Esophagus (tissue), 2 donors: ENCODE measurements around the gene SRPK3. TPM values are rescaled to one million over a fixed set of nuclear protein-coding genes. Genes with fewer than 3 reads are reported as not detected.

Experiments
- H3K27ac ChIP-seq, 2 donors: one replicate each; pipeline ENCODE4 v1.5.1; 2013; ENCODE audit warnings: low read depth in 2 of 2, mild to moderate bottlenecking in 2 of 2, inconsistent platforms in 1 of 2, low read length in 1 of 2, moderate library complexity in 1 of 2
- H3K27me3 ChIP-seq, 2 donors: one replicate each; pipeline ENCODE4 v1.6.1; 2013; ENCODE audit warnings: low read length in 2 of 2, control low read depth in 1 of 2, mild to moderate bottlenecking in 1 of 2; ENCODE audit not compliant: insufficient read depth in 2 of 2, control insufficient read depth in 1 of 2
- H3K36me3 ChIP-seq, 2 donors: one replicate each; pipeline ENCODE4 v1.6.1; 2013; ENCODE audit warnings: low read length in 1 of 2; ENCODE audit not compliant: control insufficient read depth in 2 of 2, insufficient read depth in 2 of 2
- H3K4me1 ChIP-seq, 2 donors: one replicate each; pipeline ENCODE4 v1.6.1; 2013; ENCODE audit warnings: low read length in 1 of 2; ENCODE audit not compliant: control insufficient read depth in 2 of 2, insufficient read depth in 2 of 2
- H3K4me3 ChIP-seq, 2 donors: one replicate each; pipeline ENCODE4 v1.5.1; 2013; ENCODE audit warnings: low read length in 2 of 2, mild to moderate bottlenecking in 2 of 2, low read depth in 1 of 2, moderate library complexity in 1 of 2
- H3K9me3 ChIP-seq, 2 donors: one replicate each; pipeline ENCODE4 v1.6.1; 2013; ENCODE audit warnings: mild to moderate bottlenecking in 2 of 2, low read depth in 1 of 2, low read length in 1 of 2, moderate library complexity in 1 of 2; ENCODE audit not compliant: control insufficient read depth in 2 of 2, insufficient read depth in 1 of 2
- WGBS, 2 donors: extraction: QIAGEN DNeasy Blood & Tissue Kit; methylation state at CpG; one replicate each; pipeline ENCODE4 v1.1.7; 2013; 5-methylcytosine and 5-hydroxymethylcytosine counted together
- polyA plus RNA-seq, 2 donors: library from polyadenylated mRNA; stranded (reverse); fragments of 200-250 nt; gene quantifications; one replicate each; pipeline ENCODE4 v1.2.3, GENCODE V29; 2013
- donor health status: healthy with polysubstance abuse.
- donor health status: Bipolar disorder and iron deficiency.

SRPK3 gene
- polyA plus RNA-seq, 2 donors = 0.15 to 0.35 TPM

DNA sequence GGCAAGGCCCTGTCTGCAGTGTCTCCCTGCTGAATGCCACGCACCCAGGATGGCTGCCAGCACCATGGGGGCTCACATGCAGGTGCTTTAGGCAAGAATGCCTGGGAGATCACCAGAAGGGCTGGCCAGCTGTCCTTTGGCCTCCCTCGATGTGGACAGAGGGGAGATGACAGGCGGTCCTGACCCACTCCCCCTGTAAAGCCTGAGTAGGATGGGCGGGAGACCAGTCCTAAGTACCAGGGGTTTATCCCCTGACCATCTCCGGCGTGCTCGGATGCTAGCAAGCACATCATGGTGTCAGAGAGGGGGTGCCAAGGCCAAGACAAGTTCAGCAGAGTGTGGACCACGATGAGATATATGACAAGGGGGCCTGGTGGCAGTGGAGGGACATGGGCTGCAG lies 44.2 kb downstream of the SRPK3 start:
- Histone ChIP-seq H3K9me3 (peaks cover 0 to 6% of the 10 kb centered on the region in 2 donors), H3K4me3 (no peak overlapping the region), H3K4me1 (peaks cover 0 to 3% of the 10 kb centered on the region in 2 donors), H3K27ac (no peak overlapping the region), H3K36me3 (no peaks in the 10 kb centered on the region), H3K27me3 (peaks cover 0 to 3% of the 10 kb centered on the region in 2 donors)
- 85 to 86% methylated on average over 8 of the region's 8 CpGs for WGBS, 2 donors

DNA sequence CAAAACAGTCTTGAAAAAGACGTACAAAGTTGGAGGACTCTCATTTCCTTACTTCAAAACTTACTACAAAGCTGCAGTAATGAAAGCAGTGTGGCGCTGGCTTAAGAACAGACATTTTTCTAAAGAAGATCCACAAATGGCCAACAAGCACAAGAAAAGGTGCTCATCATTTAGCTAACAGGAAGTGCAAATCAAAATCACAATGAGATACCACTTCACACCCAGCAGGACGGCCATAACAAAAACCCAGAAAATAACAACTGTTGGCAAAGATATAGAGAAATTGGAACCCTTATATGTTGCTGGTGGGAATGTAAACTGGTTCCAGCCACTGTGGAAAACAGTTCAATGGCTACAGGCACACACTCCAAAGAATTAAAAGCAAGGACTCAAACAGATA lies 46.2 kb downstream of the SRPK3 start:
- Histone ChIP-seq H3K27ac (no peak overlapping the region), H3K4me1 (peaks cover 0 to 4% of the 10 kb centered on the region in 2 donors), H3K9me3 (peaks cover 0 to 12% of the 10 kb centered on the region in 2 donors), H3K4me3 (no peak overlapping the region), H3K27me3 (peaks cover 0 to 2% of the 10 kb centered on the region in 2 donors), H3K36me3 (no peaks in the 10 kb centered on the region)
- 65 to 74% methylated on average over 3 of the region's 3 CpGs for WGBS, 2 donors

DNA sequence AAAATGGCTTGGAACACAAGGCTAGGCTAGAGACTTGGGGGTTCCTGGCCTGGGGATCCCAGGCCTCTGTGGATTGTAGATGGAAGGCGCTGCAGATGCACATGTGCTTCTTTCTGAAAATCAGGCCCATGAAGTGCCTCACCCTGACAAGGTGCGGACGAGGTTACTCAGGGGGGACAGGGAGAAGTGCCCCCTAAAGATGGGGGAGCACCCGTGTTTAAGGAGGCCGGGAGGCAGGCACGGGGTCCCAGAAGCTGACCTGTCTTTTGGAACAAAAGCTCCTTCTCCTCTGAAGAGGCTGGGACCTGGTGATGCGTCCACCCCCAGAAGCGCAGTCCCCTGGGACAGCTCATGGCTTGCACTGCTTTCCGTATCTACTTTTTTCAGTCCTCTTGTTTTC lies 47.1 kb downstream of the SRPK3 start:
- Histone ChIP-seq H3K27me3 (peaks cover 0 to 2% of the 10 kb centered on the region in 2 donors), H3K27ac (no peak overlapping the region), H3K36me3 (no peaks in the 10 kb centered on the region), H3K4me1 (peaks cover 0 to 4% of the 10 kb centered on the region in 2 donors), H3K4me3 (no peak overlapping the region), H3K9me3 (peaks cover 0 to 15% of the 10 kb centered on the region in 2 donors)
- 78 to 93% methylated on average over 9 of the region's 9 CpGs for WGBS, 2 donors

DNA sequence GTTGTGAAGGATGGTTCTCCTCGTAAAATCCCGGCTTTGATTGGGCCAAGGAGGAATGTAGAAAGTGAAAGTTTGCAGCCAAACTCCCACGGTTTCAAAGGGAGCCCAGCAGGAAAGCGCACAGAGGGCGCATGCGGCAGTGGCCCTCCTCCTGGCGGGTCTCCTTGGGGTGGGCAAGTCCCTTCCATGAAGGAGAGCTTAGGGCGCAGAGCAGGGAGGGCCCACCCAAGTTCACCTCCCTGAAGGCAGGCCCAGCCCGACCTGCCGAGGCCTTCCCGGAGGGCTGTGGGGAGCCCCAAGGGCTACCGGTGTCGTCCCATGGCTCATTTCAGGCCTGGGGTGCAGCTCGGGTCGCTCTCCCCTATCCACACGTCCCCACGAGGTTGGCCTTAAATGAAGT lies 47.5 kb downstream of the SRPK3 start:
- H3K27me3 ChIP-seq = peaks cover 0 to 2% of the 10 kb centered on the region in 2 donors
- H3K27ac ChIP-seq = no peak overlapping the region

DNA sequence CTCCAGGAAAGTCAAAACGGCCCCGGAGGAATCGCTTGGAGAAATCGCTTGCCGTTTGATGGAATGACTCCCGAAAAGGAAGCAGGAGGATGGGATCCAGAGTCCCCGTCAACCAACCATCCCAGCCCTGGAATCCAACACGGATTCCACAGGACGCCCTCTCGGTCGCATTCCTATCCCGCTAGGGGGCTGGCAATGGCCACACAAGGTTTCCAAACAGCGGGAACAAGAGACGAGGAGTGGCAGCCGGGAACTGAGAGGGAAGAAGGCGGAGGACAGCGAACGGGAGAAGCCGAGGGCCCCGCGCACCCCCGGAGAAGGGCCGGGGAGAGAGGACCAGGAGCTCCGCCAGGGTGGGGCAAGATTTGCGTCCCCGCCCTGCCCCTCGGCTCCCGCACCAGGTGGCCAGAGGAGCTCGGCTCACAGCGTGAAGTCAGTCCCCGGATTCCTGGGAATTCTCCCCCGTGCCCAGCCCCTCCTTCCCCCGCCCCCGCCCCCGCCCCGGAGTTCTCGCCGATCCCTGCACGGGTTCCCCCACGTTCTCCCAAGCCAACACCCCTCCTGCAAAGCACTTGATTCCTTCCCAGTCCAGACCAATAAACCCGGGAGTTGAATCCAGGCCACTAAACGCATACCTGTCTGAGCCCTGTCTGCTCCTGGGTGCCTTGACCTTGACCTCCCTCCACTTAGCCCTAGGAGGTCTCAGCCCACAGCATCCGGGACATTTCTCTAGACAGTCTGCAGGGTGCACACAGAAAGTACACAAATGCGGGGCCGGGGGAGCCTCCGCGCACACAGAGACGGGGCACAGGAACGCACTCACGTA lies 48.1 kb downstream of the SRPK3 start:
- H3K4me3 ChIP-seq = peak overlapping the region in 1 of 2 donors; percentile 4
- peak overlapping the region in 1 of 2 donors; percentile 5 for H3K27ac ChIP-seq
- H3K27me3 ChIP-seq = peaks cover 0 to 2% of the 10 kb centered on the region in 2 donors
- peaks cover 0 to 4% of the 10 kb centered on the region in 2 donors for H3K4me1 ChIP-seq
- H3K36me3 ChIP-seq = no peaks in the 10 kb centered on the region
- H3K9me3 ChIP-seq = peaks cover 0 to 16% of the 10 kb centered on the region in 2 donors
- 11 to 24% methylated on average over 29 to 50 of the region's 50 CpGs for WGBS, 2 donors

More for the DNA sequence above, 47.5 kb downstream of the SRPK3 start:
- Histone ChIP-seq H3K9me3 (peaks cover 0 to 16% of the 10 kb centered on the region in 2 donors), H3K4me1 (peaks cover 0 to 4% of the 10 kb centered on the region in 2 donors), H3K4me3 (no peak overlapping the region), H3K36me3 (no peaks in the 10 kb centered on the region)
- 50 to 61% methylated on average over 17 of the region's 17 CpGs for WGBS, 2 donors

DNA sequence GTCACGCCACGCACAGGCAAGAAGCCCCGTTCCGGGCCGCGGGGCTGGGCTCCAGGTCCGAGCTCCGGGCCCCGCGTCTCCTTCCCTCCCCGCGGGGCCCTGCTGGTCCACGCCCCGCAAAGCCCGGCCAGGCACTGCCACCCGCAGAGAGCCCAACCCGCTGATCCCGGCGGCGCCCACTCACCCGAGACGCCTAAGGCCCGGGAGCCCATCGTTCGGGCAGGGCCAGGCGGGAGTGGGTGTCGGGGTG lies 48.6 kb downstream of the SRPK3 start:
- H3K4me3 ChIP-seq = peak overlapping the region; percentile 4 to 26
- H3K27me3 ChIP-seq = peaks cover 0 to 2% of the 10 kb centered on the region in 2 donors
- 1 to 32% methylated on average over 15 to 27 of the region's 27 CpGs for WGBS, 2 donors

DNA sequence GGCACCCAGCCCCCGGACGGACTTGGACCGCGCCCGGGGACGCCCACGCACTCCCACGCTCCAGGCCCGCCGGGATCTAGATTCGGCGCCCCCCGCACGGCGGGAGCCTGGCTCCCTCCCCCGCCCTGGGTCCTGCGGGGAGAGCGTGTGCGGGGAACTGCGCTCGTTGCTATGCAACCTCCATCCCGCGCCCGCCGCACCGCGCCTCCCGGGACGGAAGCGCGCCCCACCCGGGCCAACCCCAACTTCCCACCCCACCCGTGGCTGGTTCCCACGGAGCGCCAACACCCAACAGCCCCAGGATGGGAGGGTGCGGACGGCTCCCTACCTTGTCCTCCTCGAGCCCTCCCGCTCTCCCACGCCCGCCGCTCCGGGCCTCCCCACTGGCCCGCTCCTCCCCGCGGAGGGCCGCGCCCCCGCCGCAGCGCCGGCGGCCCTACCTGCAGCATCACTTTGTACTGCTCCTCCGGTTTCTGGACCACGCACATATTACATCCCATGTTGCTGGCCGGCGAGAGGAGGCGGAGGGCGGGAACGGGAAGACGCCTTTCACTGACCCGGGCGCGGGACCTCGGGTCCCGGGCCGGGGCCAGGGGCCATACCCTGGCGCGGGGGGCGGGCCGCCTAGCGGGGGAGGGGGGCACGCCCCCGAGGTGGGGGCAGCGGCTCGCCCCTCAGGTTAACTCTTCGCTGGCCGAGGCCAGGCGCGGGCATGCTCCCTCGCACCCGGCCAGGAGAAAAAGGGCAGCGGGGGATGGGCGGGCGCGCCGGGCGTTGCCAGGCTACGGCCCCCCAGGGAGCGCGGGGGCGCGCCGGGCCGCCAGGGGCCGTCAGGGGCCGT lies 49.2 kb downstream of the SRPK3 start, which contains the start of gene PDZD4:
Gene PDZD4, minus strand, starts transcription at position 746 of the 841 bp plus-strand sequence. Its CDS starts 246 bp downstream, at position 500.
- Histone ChIP-seq H3K36me3 (no peaks in the 10 kb centered on the region), H3K4me1 (peaks cover 0 to 4% of the 10 kb centered on the region in 2 donors), H3K9me3 (peaks cover 0 to 16% of the 10 kb centered on the region in 2 donors), H3K27ac (no peak within 1 kb of the TSS), H3K27me3 (peaks cover 0 to 2% of the 10 kb centered on the region in 2 donors), H3K4me3 (peak within 1 kb of the TSS; percentile 23 to 26)
- 1 to 19% methylated on average over 57 to 96 of the region's 97 CpGs for WGBS, 2 donors

More for the DNA sequence above, 48.6 kb downstream of the SRPK3 start:
- H3K9me3 ChIP-seq = peaks cover 0 to 16% of the 10 kb centered on the region in 2 donors
- peaks cover 0 to 4% of the 10 kb centered on the region in 2 donors for H3K4me1 ChIP-seq
- H3K36me3 ChIP-seq = no peaks in the 10 kb centered on the region
- no peak overlapping the region for H3K27ac ChIP-seq

DNA sequence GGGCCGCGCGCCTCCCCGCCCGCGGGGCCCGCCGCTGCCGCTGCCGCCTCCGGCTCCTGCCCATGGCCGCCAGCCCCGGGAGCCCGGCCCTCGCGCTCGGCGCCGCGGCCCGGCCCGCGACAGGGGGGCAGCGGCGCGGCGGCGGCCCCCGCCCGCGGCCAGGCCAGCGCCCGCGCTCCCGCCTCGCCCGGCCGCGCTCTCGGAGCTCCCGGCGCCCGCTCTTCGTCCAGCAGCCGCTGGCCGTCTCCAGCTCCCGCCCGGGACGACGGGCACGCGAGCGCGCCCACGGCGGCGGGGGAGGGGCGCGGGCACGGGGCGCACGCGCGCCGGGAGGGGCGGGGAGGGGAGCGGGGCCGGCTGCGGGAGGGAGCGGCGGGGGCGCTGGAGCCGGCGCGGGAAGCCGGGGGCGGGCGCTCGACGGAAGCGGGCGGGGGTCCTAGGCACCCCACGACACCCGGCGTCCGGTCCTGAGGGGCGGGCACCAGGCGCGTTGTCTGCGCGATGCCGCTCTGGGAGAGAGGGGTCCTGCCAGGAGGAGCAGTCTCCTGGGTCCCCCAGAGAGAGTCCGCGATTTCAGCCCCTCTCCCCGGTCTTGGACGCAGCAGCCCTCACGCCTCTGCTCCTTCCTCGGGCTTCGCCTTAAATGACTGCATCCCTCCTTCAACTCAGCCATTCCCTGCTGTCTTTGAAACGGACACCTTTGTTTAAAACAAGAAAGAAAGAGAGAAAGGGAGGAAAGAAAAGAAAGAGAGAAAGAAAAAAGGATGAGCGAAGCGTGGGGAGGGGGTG lies 50.0 kb downstream of the SRPK3 start:
- Histone ChIP-seq H3K36me3 (no peaks in the 10 kb centered on the region), H3K27me3 (peaks cover 0 to 2% of the 10 kb centered on the region in 2 donors), H3K4me3 (peak overlapping the region in 1 of 2 donors; percentile 23), H3K27ac (no peak overlapping the region), H3K4me1 (peaks cover 0 to 4% of the 10 kb centered on the region in 2 donors), H3K9me3 (peaks cover 0 to 16% of the 10 kb centered on the region in 2 donors)
- WGBS, 2 donors = 3 to 22% methylated on average over 19 to 97 of the region's 102 CpGs
